B cell (primary cell): ENCODE data around the gene NSUN6. TPM values are rescaled to one million over a fixed set of nuclear protein-coding genes. Genes with fewer than 3 reads are reported as not detected.
A peak's percentile ranks its signal among the peaks of the same experiment; 100 is the strongest.

ENCODE experiments used
- ATAC-seq: fragments of 200-7000 bp; cut with Tn5 transposase; one replicate; pipeline ENCODE4 v1.10.0; 2021; ENCODE audit warnings: low read depth, mild to moderate bottlenecking, moderate number of reproducible peaks, moderate library complexity
- CTCF ChIA-PET: fragments of 350-600 bp; sonication (Branson Sonifier 250); formaldehyde crosslinking; loops from one replicate; lab custom pipeline; 2021; ENCODE audit warnings: antibody characterized with exemption, inconsistent platforms; lab: Charles Lee
- POLR2A ChIA-PET: fragments of 350-600 bp; sonication (Branson Sonifier 250); formaldehyde crosslinking; loops from one replicate; lab custom pipeline; 2021; ENCODE audit warnings: antibody characterized with exemption; lab: Charles Lee
- DNase-seq: peaks from one replicate; pipeline ENCODE4 v3.0.0; 2013
- H2AFZ ChIP-seq: 2 replicates; pipeline ENCODE4 v1.6.1; 2012; ENCODE audit warnings: mild to moderate bottlenecking, low read depth, low read length; ENCODE audit not compliant: insufficient read depth, poor library complexity, severe bottlenecking
- H3K27ac ChIP-seq, 2 donors: 1 replicate in 1 of 2; 2 replicates in 1 of 2; pipeline ENCODE4 v1.5.1; 2012 to 2013; ENCODE audit warnings: low read length in 2 of 2, mild to moderate bottlenecking in 2 of 2, moderate library complexity in 1 of 2
- H3K27me3 ChIP-seq, 4 experiments: fragments of 200-600 bp in 1 of 4; sonication (generic) in 1 of 4; replicated peaks in 1 of 4; 1 replicate in 2 of 4; 2 replicates in 2 of 4; pipeline versions ENCODE4 v1.6.1 to v1.7.0; 2013 to 2016; ENCODE audit warnings: low read length in 3 of 4, mild to moderate bottlenecking in 2 of 4, mixed read lengths in 1 of 4, moderate library complexity in 1 of 4; ENCODE audit not compliant: insufficient read depth in 4 of 4, control insufficient read depth in 3 of 4; ENCODE audit errors: control extremely low read depth in 1 of 4
- H3K36me3 ChIP-seq, 2 experiments: replicated peaks in 1 of 2; 1 replicate in 1 of 2; 2 replicates in 1 of 2; pipeline versions ENCODE4 v1.6.1 to v1.7.1; 2013; ENCODE audit warnings: low read length in 1 of 2; ENCODE audit not compliant: insufficient read depth in 2 of 2, control insufficient read depth in 1 of 2; ENCODE audit errors: control extremely low read depth in 1 of 2, extremely low read depth in 1 of 2
- H3K4me1 ChIP-seq, 2 donors: fragments of 200-600 bp in 1 of 2; sonication (generic) in 1 of 2; 1 replicate in 1 of 2; 2 replicates in 1 of 2; pipeline versions ENCODE4 v1.5.1 to v1.6.1; 2013 to 2017; ENCODE audit warnings: low read length in 2 of 2; ENCODE audit not compliant: control insufficient read depth in 2 of 2, insufficient read depth in 2 of 2
- H3K4me2 ChIP-seq: replicated peaks from 2 replicates; pipeline ENCODE3; 2012; ENCODE audit warnings: mild to moderate bottlenecking, low read depth, low read length; ENCODE audit not compliant: poor library complexity, severe bottlenecking
- H3K4me3 ChIP-seq, 5 experiments: fragments of 200-600 bp in 1 of 5; sonication (generic) in 1 of 5; 1 replicate in 3 of 5; 2 replicates in 2 of 5; pipeline versions ENCODE4 v1.5.1 to v1.7.0; 2011 to 2016; ENCODE audit warnings: low read length in 4 of 5, mild to moderate bottlenecking in 4 of 5, low read depth in 2 of 5, control low read depth in 1 of 5, moderate library complexity in 1 of 5; ENCODE audit not compliant: insufficient read depth in 1 of 5; ENCODE audit errors: control extremely low read depth in 1 of 5, extremely low read depth in 1 of 5
- H3K79me2 ChIP-seq: fragments of 200-600 bp; sonication (generic); one replicate; pipeline ENCODE4 v1.6.0; 2016; ENCODE audit warnings: low read length; ENCODE audit not compliant: control insufficient read depth, insufficient read depth
- H3K9ac ChIP-seq: fragments of 200-600 bp; sonication (generic); 2 replicates; pipeline ENCODE4 v1.6.1; 2017; ENCODE audit warnings: mild to moderate bottlenecking, low read length, moderate library complexity
- H3K9me3 ChIP-seq, 3 donors: one replicate each; pipeline versions ENCODE4 v1.6.1 to v1.7.1; 2013; ENCODE audit warnings: low read length in 2 of 3; ENCODE audit not compliant: control insufficient read depth in 2 of 3, insufficient read depth in 1 of 3; ENCODE audit errors: control extremely low read depth in 1 of 3
- H4K20me1 ChIP-seq: 2 replicates; pipeline ENCODE4 v1.6.0; 2012; ENCODE audit warnings: mild to moderate bottlenecking, low read length; ENCODE audit not compliant: insufficient read depth, control insufficient read depth, poor library complexity, severe bottlenecking
- H3K27ac Mint-ChIP-seq: one replicate; pipeline ENCODE4 v1.8.0; 2021; ENCODE audit warnings: mixed read lengths
- H3K27me3 Mint-ChIP-seq: one replicate; pipeline ENCODE4 v1.8.0; 2021; ENCODE audit warnings: mixed read lengths
- H3K4me1 Mint-ChIP-seq: one replicate; pipeline ENCODE4 v1.8.0; 2021; ENCODE audit warnings: mixed read lengths
- H3K4me3 Mint-ChIP-seq: one replicate; pipeline ENCODE4 v1.8.0; 2021; ENCODE audit warnings: mixed read lengths
- H3K9me3 Mint-ChIP-seq: one replicate; pipeline ENCODE4 v1.8.0; 2022; ENCODE audit warnings: mixed read lengths; ENCODE audit not compliant: insufficient read depth
- EZH2 ChIP-seq: IDR thresholded peaks from 2 replicates; pipeline ENCODE4 v1.6.1; 2012; ENCODE audit warnings: borderline replicate concordance, low read depth, mild to moderate bottlenecking, moderate library complexity, low read length; ENCODE audit not compliant: insufficient read depth, poor library complexity, severe bottlenecking
- WGBS: methylation state at CpG from one replicate; pipeline ENCODE4 v1.1.5; 2013; ENCODE audit warnings: missing lambda C conversion rate; ENCODE audit not compliant: insufficient coverage; 5-methylcytosine and 5-hydroxymethylcytosine counted together
- intact Hi-C: fragments of 100-400 bp; cut with micrococcal nuclease; formaldehyde crosslinking; loops from one replicate; pipeline ENCODE4 v1.10.0; 2022
- polyA minus RNA-seq: library from RNA; depleted of rRNA, polyadenylated mRNA; stranded (reverse); fragments of >200 nt; gene quantifications from 2 replicates; pipeline ENCODE4 v1.2.3, GENCODE V29; 2012
- polyA plus RNA-seq: library from polyadenylated mRNA; depleted of rRNA; stranded (reverse); fragments of >200 nt; gene quantifications from 2 replicates; pipeline ENCODE4 v1.2.3, GENCODE V29; 2012
- total RNA-seq, 2 donors: library from RNA; stranded (reverse); fragments of 120-200 nt in 1 of 2; gene quantifications; 1 replicate in 1 of 2; 2 replicates in 1 of 2; pipeline versions ENCODE4 v1.2.3 to v1.2.4, GENCODE V29; 2013 to 2022
- TF ChIP-seq, protein P1 (sequence below): fragments of 200-600 bp; IDR thresholded peaks from one replicate; pipeline ENCODE4 v1.8.0; 2022; ENCODE audit warnings: antibody characterized with exemption, mild to moderate bottlenecking

Gene NSUN6, protein sequence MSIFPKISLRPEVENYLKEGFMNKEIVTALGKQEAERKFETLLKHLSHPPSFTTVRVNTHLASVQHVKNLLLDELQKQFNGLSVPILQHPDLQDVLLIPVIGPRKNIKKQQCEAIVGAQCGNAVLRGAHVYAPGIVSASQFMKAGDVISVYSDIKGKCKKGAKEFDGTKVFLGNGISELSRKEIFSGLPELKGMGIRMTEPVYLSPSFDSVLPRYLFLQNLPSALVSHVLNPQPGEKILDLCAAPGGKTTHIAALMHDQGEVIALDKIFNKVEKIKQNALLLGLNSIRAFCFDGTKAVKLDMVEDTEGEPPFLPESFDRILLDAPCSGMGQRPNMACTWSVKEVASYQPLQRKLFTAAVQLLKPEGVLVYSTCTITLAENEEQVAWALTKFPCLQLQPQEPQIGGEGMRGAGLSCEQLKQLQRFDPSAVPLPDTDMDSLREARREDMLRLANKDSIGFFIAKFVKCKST
- total RNA-seq (27.9 and 29.2 TPM in 2 replicates), polyA plus RNA-seq (13.4 and 20.0 TPM in 2 replicates), polyA minus RNA-seq (12.4 and 13.0 TPM in 2 replicates)
- 27.2 TPM for total RNA-seq (2013)

DNA sequence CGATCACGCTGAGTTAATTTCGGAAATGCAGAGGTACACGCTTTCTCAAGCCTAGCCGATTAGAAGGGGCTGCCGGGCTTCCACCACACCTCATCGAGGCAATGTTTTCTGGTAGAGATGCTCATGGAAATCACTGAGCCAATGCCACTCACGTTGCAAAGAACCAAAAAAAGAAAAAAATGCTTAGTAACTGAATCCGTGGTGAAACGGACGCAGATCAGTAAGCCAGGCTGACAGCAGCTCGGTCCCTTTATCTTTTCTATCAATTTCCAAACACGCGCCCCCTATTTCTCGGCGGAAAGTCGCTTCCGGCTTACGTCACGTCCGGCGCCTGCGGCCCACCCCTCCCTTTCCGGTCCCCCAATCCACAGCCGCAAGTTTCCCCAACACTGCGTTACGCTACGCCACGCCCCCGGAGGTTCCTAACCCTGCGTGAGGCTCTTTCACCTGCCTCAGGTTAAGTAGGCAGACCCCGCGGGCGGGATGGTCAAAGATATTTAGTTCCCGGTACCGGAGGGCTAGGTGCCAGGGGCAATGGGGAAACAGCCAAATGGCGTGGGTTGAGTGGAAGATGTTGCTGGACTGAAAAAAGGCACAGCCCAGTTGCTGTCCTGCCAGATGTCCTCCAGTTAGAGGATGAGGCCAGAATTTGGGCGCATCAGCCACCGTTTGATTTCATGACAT is at the start of gene NSUN6:
TSS of gene NSUN6 (minus strand) at position 264 of the 684 bp plus-strand sequence. CDS start 384 bp downstream, outside the sequence.
- Histone ChIP-seq H3K9me3 (no peaks in the 10 kb centered on the region), H3K4me2 (peak within 1 kb of the TSS; percentile 86), H3K4me1 (peaks cover 16 to 27% of the 10 kb centered on the region in 2 donors), H3K36me3 (peaks cover 0 to 5% of the 10 kb centered on the region in 2 experiments), H3K79me2 (peaks cover 21% of the 10 kb centered on the region), H3K27ac (peak within 1 kb of the TSS; percentile 79 to 84), H3K9ac (peak within 1 kb of the TSS; percentile 91), H3K27me3 (no peaks in the 10 kb centered on the region), H2AFZ (peak within 1 kb of the TSS; percentile 78), H3K4me3 (peak within 1 kb of the TSS; percentile 67 to 96 (median 91)), H4K20me1 (no peaks in the 10 kb centered on the region)
- H3K4me1 Mint-ChIP-seq = peaks cover 36% of the 10 kb centered on the region
- DNase-seq = peak; percentile 95
- peak within 1 kb of the TSS; percentile 92 for H3K27ac Mint-ChIP-seq
- POLR2A ChIA-PET = interaction anchor here (0.7 to 1.0 kb wide), 2 partner anchors 8 to 329 kb away, joined by 4 read pairs; no protein-coding TSS in a partner anchor
- H3K27me3 Mint-ChIP-seq = no peaks in the 10 kb centered on the region
- ATAC-seq = peak; percentile 99
- H3K4me3 Mint-ChIP-seq = peak within 1 kb of the TSS; percentile 96
- H3K9me3 Mint-ChIP-seq = no peaks in the 10 kb centered on the region
- intact Hi-C loops = loop anchor here (1.0 to 10.0 kb wide), 3 partner anchors 8 to 1447 kb away; partner anchors contain the start of genes ARL5B and TRDMT1
- TF ChIP-seq, protein P1, sequence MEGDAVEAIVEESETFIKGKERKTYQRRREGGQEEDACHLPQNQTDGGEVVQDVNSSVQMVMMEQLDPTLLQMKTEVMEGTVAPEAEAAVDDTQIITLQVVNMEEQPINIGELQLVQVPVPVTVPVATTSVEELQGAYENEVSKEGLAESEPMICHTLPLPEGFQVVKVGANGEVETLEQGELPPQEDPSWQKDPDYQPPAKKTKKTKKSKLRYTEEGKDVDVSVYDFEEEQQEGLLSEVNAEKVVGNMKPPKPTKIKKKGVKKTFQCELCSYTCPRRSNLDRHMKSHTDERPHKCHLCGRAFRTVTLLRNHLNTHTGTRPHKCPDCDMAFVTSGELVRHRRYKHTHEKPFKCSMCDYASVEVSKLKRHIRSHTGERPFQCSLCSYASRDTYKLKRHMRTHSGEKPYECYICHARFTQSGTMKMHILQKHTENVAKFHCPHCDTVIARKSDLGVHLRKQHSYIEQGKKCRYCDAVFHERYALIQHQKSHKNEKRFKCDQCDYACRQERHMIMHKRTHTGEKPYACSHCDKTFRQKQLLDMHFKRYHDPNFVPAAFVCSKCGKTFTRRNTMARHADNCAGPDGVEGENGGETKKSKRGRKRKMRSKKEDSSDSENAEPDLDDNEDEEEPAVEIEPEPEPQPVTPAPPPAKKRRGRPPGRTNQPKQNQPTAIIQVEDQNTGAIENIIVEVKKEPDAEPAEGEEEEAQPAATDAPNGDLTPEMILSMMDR = no peak
- TF ChIP-seq EZH2 = no peak
- WGBS = under 1% methylated on average over 34 of the region's 39 CpGs
- CTCF ChIA-PET = no interaction called here
